Colon (tissue), 2 donors: ENCODE measurements around the gene LRP1-AS.

Experiments
- FAIRE-seq: peaks from 2 replicates; lab custom pipeline; 2012; peaks lifted over from hg19 to GRCh38; lab: Jason Lieb, UNC
- donor health status: control.
- donor health status: control.

The LRP1-AS gene

GRCh38 chr12:57160040-57160439, 12.6 kb upstream of the LRP1-AS start:
- no peak for FAIRE-seq

GRCh38 chr12:57159311-57159710, 11.9 kb upstream of the LRP1-AS start:
- FAIRE-seq, result no peak

GRCh38 chr12:57158665-57159064, 11.2 kb upstream of the LRP1-AS start:
- no peak for FAIRE-seq

GRCh38 chr12:57158186-57158585, 10.8 kb upstream of the LRP1-AS start:
- FAIRE-seq, result no peak

- no peak for FAIRE-seq
Measured at GRCh38 chr12:57157588-57158173, 10.3 kb upstream of the LRP1-AS start.

GRCh38 chr12:57156701-57157403, 9.4 kb upstream of the LRP1-AS start:
- no peak for FAIRE-seq

GRCh38 chr12:57154804-57155434, 7.5 kb upstream of the LRP1-AS start:
- no peak for FAIRE-seq

- FAIRE-seq, result no peak
Measured at GRCh38 chr12:57154076-57154475, 6.7 kb upstream of the LRP1-AS start.

- no peak for FAIRE-seq
Measured at GRCh38 chr12:57153415-57153997, 6.1 kb upstream of the LRP1-AS start.

- no peak for FAIRE-seq
Measured at GRCh38 chr12:57152639-57153038, 5.2 kb upstream of the LRP1-AS start.

- FAIRE-seq, result no peak
Measured at GRCh38 chr12:57151741-57152630, 4.6 kb upstream of the LRP1-AS start.

- no peak for FAIRE-seq
Measured at GRCh38 chr12:57150400-57151000, 3.1 kb upstream of the LRP1-AS start.

- no peak for FAIRE-seq
Measured at GRCh38 chr12:57149245-57149900, 2.0 kb upstream of the LRP1-AS start.

GRCh38 chr12:57148469-57149244, 1.2 kb upstream of the LRP1-AS start:
- no peak for FAIRE-seq

- no peak for FAIRE-seq
Measured at GRCh38 chr12:57146092-57146491, 1.3 kb downstream of the LRP1-AS start.

- no peak for FAIRE-seq
Measured at GRCh38 chr12:57145460-57146059, 1.9 kb downstream of the LRP1-AS start.

GRCh38 chr12:57143454-57143853, 4.0 kb downstream of the LRP1-AS start:
- no peak for FAIRE-seq

GRCh38 chr12:57142727-57143126, 4.7 kb downstream of the LRP1-AS start:
- FAIRE-seq, result no peak

- no peak for FAIRE-seq
Measured at GRCh38 chr12:57142121-57142520, 5.3 kb downstream of the LRP1-AS start.

- FAIRE-seq, result no peak
Measured at GRCh38 chr12:57141249-57141648, 6.2 kb downstream of the LRP1-AS start.
